Measurements from ENCODE around the gene ARNT2.

Gene ARNT2

GRCh38 chr15:80379693-80380092, 24.5 kb upstream of the ARNT2 start:
- TF ChIP-seq CSRNP3 (CRISPR knock-in tag; IDR thresholded peaks at IDR 0.05), result no peak
- no peak for TF ChIP-seq ZNF565 (CRISPR knock-in tag; conservative IDR thresholded peaks at IDR 0.05; ENCODE audit: low read depth)
- TF ChIP-seq TOX (CRISPR knock-in tag; IDR thresholded peaks at IDR 0.05; ENCODE audit: borderline replicate concordance), result no peak
- no peak for TF ChIP-seq ZFP30 (CRISPR knock-in tag; IDR thresholded peaks at IDR 0.05)
- TF ChIP-seq SNAI2 (CRISPR knock-in tag; IDR thresholded peaks at IDR 0.05), result no peak
- TF ChIP-seq ZNF8 (CRISPR knock-in tag; IDR thresholded peaks at IDR 0.05), result no peak
- TF ChIP-seq, protein P1, sequence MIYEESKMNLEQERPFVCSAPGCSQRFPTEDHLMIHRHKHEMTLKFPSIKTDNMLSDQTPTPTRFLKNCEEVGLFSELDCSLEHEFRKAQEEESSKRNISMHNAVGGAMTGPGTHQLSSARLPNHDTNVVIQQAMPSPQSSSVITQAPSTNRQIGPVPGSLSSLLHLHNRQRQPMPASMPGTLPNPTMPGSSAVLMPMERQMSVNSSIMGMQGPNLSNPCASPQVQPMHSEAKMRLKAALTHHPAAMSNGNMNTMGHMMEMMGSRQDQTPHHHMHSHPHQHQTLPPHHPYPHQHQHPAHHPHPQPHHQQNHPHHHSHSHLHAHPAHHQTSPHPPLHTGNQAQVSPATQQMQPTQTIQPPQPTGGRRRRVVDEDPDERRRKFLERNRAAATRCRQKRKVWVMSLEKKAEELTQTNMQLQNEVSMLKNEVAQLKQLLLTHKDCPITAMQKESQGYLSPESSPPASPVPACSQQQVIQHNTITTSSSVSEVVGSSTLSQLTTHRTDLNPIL (CRISPR knock-in tag; IDR thresholded peaks at IDR 0.05; ENCODE audit: low read depth), result no peak
- TF ChIP-seq GLIS3 (CRISPR knock-in tag; IDR thresholded peaks at IDR 0.05), result no peak
- TF ChIP-seq, protein P2, sequence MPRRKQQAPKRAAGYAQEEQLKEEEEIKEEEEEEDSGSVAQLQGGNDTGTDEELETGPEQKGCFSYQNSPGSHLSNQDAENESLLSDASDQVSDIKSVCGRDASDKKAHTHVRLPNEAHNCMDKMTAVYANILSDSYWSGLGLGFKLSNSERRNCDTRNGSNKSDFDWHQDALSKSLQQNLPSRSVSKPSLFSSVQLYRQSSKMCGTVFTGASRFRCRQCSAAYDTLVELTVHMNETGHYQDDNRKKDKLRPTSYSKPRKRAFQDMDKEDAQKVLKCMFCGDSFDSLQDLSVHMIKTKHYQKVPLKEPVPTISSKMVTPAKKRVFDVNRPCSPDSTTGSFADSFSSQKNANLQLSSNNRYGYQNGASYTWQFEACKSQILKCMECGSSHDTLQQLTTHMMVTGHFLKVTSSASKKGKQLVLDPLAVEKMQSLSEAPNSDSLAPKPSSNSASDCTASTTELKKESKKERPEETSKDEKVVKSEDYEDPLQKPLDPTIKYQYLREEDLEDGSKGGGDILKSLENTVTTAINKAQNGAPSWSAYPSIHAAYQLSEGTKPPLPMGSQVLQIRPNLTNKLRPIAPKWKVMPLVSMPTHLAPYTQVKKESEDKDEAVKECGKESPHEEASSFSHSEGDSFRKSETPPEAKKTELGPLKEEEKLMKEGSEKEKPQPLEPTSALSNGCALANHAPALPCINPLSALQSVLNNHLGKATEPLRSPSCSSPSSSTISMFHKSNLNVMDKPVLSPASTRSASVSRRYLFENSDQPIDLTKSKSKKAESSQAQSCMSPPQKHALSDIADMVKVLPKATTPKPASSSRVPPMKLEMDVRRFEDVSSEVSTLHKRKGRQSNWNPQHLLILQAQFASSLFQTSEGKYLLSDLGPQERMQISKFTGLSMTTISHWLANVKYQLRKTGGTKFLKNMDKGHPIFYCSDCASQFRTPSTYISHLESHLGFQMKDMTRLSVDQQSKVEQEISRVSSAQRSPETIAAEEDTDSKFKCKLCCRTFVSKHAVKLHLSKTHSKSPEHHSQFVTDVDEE (CRISPR knock-in tag; IDR thresholded peaks at IDR 0.05), result no peak
- no peak for TF ChIP-seq BACH2 (CRISPR knock-in tag; IDR thresholded peaks at IDR 0.05; ENCODE audit: borderline replicate concordance)
- TF ChIP-seq ZFP3 (CRISPR knock-in tag; IDR thresholded peaks at IDR 0.05), result no peak
- no peak for TF ChIP-seq CSDC2 (CRISPR knock-in tag; IDR thresholded peaks at IDR 0.05)
- TF ChIP-seq, protein P3, sequence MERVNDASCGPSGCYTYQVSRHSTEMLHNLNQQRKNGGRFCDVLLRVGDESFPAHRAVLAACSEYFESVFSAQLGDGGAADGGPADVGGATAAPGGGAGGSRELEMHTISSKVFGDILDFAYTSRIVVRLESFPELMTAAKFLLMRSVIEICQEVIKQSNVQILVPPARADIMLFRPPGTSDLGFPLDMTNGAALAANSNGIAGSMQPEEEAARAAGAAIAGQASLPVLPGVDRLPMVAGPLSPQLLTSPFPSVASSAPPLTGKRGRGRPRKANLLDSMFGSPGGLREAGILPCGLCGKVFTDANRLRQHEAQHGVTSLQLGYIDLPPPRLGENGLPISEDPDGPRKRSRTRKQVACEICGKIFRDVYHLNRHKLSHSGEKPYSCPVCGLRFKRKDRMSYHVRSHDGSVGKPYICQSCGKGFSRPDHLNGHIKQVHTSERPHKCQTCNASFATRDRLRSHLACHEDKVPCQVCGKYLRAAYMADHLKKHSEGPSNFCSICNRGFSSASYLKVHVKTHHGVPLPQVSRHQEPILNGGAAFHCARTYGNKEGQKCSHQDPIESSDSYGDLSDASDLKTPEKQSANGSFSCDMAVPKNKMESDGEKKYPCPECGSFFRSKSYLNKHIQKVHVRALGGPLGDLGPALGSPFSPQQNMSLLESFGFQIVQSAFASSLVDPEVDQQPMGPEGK (CRISPR knock-in tag; IDR thresholded peaks at IDR 0.05; ENCODE audit: borderline replicate concordance), result no peak
- TF ChIP-seq PPARA (CRISPR knock-in tag; IDR thresholded peaks at IDR 0.05; ENCODE audit: borderline replicate concordance), result no peak
- no peak for TF ChIP-seq POU6F1 (CRISPR knock-in tag; IDR thresholded peaks at IDR 0.05; ENCODE audit: borderline replicate concordance, low read depth)
- TF ChIP-seq ZC3H10 (CRISPR knock-in tag; IDR thresholded peaks at IDR 0.05), result no peak
- TF ChIP-seq ESRRG (CRISPR knock-in tag; IDR thresholded peaks at IDR 0.05), result no peak
- no peak for TF ChIP-seq ARNTL (CRISPR knock-in tag; IDR thresholded peaks at IDR 0.05; ENCODE audit: borderline replicate concordance, low read depth)
- no peak for TF ChIP-seq ZNF70 (CRISPR knock-in tag; IDR thresholded peaks at IDR 0.05)
- ATAC-seq, result no peak

GRCh38 chr15:80380154-80380553, 24.0 kb upstream of the ARNT2 start:
- TF ChIP-seq SNAI2 (CRISPR knock-in tag; IDR thresholded peaks at IDR 0.05) (no peak), OSR1 (CRISPR knock-in tag; IDR thresholded peaks at IDR 0.05) (no peak), CSRNP3 (CRISPR knock-in tag; IDR thresholded peaks at IDR 0.05) (no peak), ARNTL (CRISPR knock-in tag; IDR thresholded peaks at IDR 0.05; ENCODE audit: borderline replicate concordance, low read depth) (no peak), ZFP3 (CRISPR knock-in tag; IDR thresholded peaks at IDR 0.05) (no peak), ZC3H10 (CRISPR knock-in tag; IDR thresholded peaks at IDR 0.05) (no peak)
- TF ChIP-seq, protein P2 (CRISPR knock-in tag; IDR thresholded peaks at IDR 0.05), result no peak
- no peak for ATAC-seq
